ENCODE measurements around the gene ARHGEF12. TPM values are rescaled to one million over a fixed set of nuclear protein-coding genes. Genes with fewer than 3 reads are reported as not detected.

The ARHGEF12 gene
- polyA plus RNA-seq, 1 donor (not counting 4 experiments of a cell fraction or from before 2014, with no cell fraction given): 28.8 TPM

- H3K27me3 ChIP-seq (ENCODE audit: control insufficient read depth, extremely low read depth, insufficient read depth, low read length): no peaks in the 10 kb centered on the region
- FAIRE-seq (no peak), DNase-seq (ENCODE audit: low read depth, low spot score) (no peak)
- H3K9ac ChIP-seq (ENCODE audit: control insufficient read depth, extremely low read depth, insufficient read depth, low read length): no peak overlapping the region
- dilution Hi-C loops (cut with MboI; ENCODE audit: extremely low pct_ligation_motif_present, low sequenced_read_pairs): no loop called here
- H3K9me3 ChIP-seq (ENCODE audit: control insufficient read depth, low read depth, low read length): no peaks in the 10 kb centered on the region
- peaks cover 17% of the 10 kb centered on the region for H3K4me1 ChIP-seq (ENCODE audit: control insufficient read depth, extremely low read depth, insufficient read depth, low read length)
- no peak overlapping the region for H2AFZ ChIP-seq (ENCODE audit: control insufficient read depth, low read length)
- H3K79me2 ChIP-seq (ENCODE audit: control insufficient read depth, insufficient read depth, low read length): no peaks in the 10 kb centered on the region
- H4K20me1 ChIP-seq (ENCODE audit: control insufficient read depth, extremely low read depth, insufficient read depth, low read length): no peaks in the 10 kb centered on the region
- H3K4me3 ChIP-seq (ENCODE audit: control insufficient read depth in 2 of 3, extremely low read depth in 1 of 3, insufficient read depth in 2 of 3, low read depth in 1 of 3, low read length in 3 of 3): no peak overlapping the region
- no peak overlapping the region for H3K4me2 ChIP-seq (ENCODE audit: control insufficient read depth, extremely low read depth, insufficient read depth, low read depth, low read length)
- TF ChIP-seq EZH2 (IDR thresholded peaks at IDR 0.05; ENCODE audit: low read length): no peak
- no peak for TF ChIP-seq CTCF (optimal IDR thresholded peaks at IDR 0.05 in 1 of 3, IDR thresholded peaks at IDR 0.05 in 1 of 3, conservative IDR thresholded peaks at IDR 0.05 in 1 of 3; ENCODE audit: extremely low read depth in 1 of 3, insufficient read depth in 2 of 3, low read length in 3 of 3)
- H3K36me3 ChIP-seq (ENCODE audit: control insufficient read depth in 2 of 2, extremely low read depth in 1 of 2, insufficient read depth in 2 of 2, low read length in 2 of 2): no peaks in the 10 kb centered on the region
- H3K27ac ChIP-seq (ENCODE audit: control insufficient read depth, insufficient read depth, low read length): no peak overlapping the region
- H3K9me1 ChIP-seq (ENCODE audit: control insufficient read depth, extremely low read depth, insufficient read depth, low read length): no peaks in the 10 kb centered on the region
Observed at GRCh38 chr11:120318906-120319305, 17.3 kb upstream of the ARHGEF12 start.

- Histone ChIP-seq H3K4me1 (ENCODE audit: control insufficient read depth, extremely low read depth, insufficient read depth, low read length) (peaks cover 12% of the 10 kb centered on the region), H3K79me2 (ENCODE audit: control insufficient read depth, insufficient read depth, low read length) (no peaks in the 10 kb centered on the region), H3K9ac (ENCODE audit: control insufficient read depth, extremely low read depth, insufficient read depth, low read length) (peak within 1 kb of the TSS; percentile 70), H3K36me3 (ENCODE audit: control insufficient read depth in 2 of 2, extremely low read depth in 1 of 2, insufficient read depth in 2 of 2, low read length in 2 of 2) (peaks cover 3 to 4% of the 10 kb centered on the region in 2 experiments), H3K27ac (ENCODE audit: control insufficient read depth, insufficient read depth, low read length) (peak within 1 kb of the TSS; percentile 32), H3K9me3 (ENCODE audit: control insufficient read depth, low read depth, low read length) (no peaks in the 10 kb centered on the region), H3K4me3 (ENCODE audit: control insufficient read depth in 2 of 3, extremely low read depth in 1 of 3, insufficient read depth in 2 of 3, low read depth in 1 of 3, low read length in 3 of 3) (peak within 1 kb of the TSS; percentile 49 to 82 (median 72)), H4K20me1 (ENCODE audit: control insufficient read depth, extremely low read depth, insufficient read depth, low read length) (no peaks in the 10 kb centered on the region), H3K27me3 (ENCODE audit: control insufficient read depth, extremely low read depth, insufficient read depth, low read length) (no peaks in the 10 kb centered on the region), H2AFZ (ENCODE audit: control insufficient read depth, low read length) (peak within 1 kb of the TSS; percentile 83), H3K9me1 (ENCODE audit: control insufficient read depth, extremely low read depth, insufficient read depth, low read length) (no peaks in the 10 kb centered on the region), H3K4me2 (ENCODE audit: control insufficient read depth, extremely low read depth, insufficient read depth, low read depth, low read length) (peak within 1 kb of the TSS; percentile 91)
- FAIRE-seq: no peak
- no peak for DNase-seq (ENCODE audit: low read depth, low spot score)
- peak in 1 of 3 experiments; percentile 39 for TF ChIP-seq CTCF (optimal IDR thresholded peaks at IDR 0.05 in 1 of 3, IDR thresholded peaks at IDR 0.05 in 1 of 3, conservative IDR thresholded peaks at IDR 0.05 in 1 of 3; ENCODE audit: extremely low read depth in 1 of 3, insufficient read depth in 2 of 3, low read length in 3 of 3)
- TF ChIP-seq EZH2 (IDR thresholded peaks at IDR 0.05; ENCODE audit: low read length): no peak
- dilution Hi-C loops (cut with MboI; ENCODE audit: extremely low pct_ligation_motif_present, low sequenced_read_pairs): no loop called here
Observed at GRCh38 chr11:120324932-120325810, 11.0 kb upstream of the ARHGEF12 start, which contains the start of gene TLCD5. TLCD5 (plus strand) TSS chr11:120325299; CDS start chr11:120327442, 2,143 bp downstream.
